Skeletal muscle tissue (tissue), 4 donors: ENCODE data around the gene CDK5RAP2. TPM values are rescaled to one million over a fixed set of nuclear protein-coding genes. Genes with fewer than 3 reads are reported as not detected.
"Not testable (repeated sequence)": the region's sequence is repeated elsewhere in the genome, so short reads cannot be mapped to it uniquely, and the experiment has no call there.

ENCODE experiments used
- H3K27ac ChIP-seq: one replicate; pipeline ENCODE4 v1.7.0; 2013; ENCODE audit warnings: mild to moderate bottlenecking, low read depth, low read length, inconsistent platforms
- H3K27me3 ChIP-seq, 3 donors: one replicate each; pipeline ENCODE4 v1.7.0; 2013; ENCODE audit warnings: low read length in 3 of 3; ENCODE audit not compliant: control insufficient read depth in 3 of 3, insufficient read depth in 3 of 3
- H3K36me3 ChIP-seq, 3 donors: one replicate each; pipeline ENCODE4 v1.7.0; 2013; ENCODE audit warnings: low read length in 3 of 3; ENCODE audit not compliant: control insufficient read depth in 3 of 3, insufficient read depth in 3 of 3
- H3K4me1 ChIP-seq, 3 donors: one replicate each; pipeline ENCODE4 v1.7.0; 2013; ENCODE audit warnings: low read length in 3 of 3, mild to moderate bottlenecking in 3 of 3; ENCODE audit not compliant: control insufficient read depth in 3 of 3, insufficient read depth in 3 of 3
- H3K4me3 ChIP-seq, 3 donors: one replicate each; pipeline ENCODE4 v1.7.0; 2013; ENCODE audit warnings: low read length in 3 of 3
- H3K9ac ChIP-seq, 3 donors: one replicate each; pipeline ENCODE4 v1.7.0; 2013; ENCODE audit warnings: low read length in 3 of 3, mild to moderate bottlenecking in 3 of 3, moderate library complexity in 2 of 3, low read depth in 1 of 3
- H3K9me3 ChIP-seq, 3 donors: one replicate each; pipeline ENCODE4 v1.7.0; 2013; ENCODE audit warnings: low read length in 3 of 3; ENCODE audit not compliant: control insufficient read depth in 3 of 3
- total RNA-seq: library from RNA; depleted of rRNA; stranded (reverse); fragments of >200 nt; gene quantifications from one replicate; pipeline ENCODE4 v1.2.3, GENCODE V29; 2014
- donor health status: Osteomylitis.

Gene CDK5RAP2
- total RNA-seq, 1 donor from 2014 or later, result 38.1 TPM

DNA sequence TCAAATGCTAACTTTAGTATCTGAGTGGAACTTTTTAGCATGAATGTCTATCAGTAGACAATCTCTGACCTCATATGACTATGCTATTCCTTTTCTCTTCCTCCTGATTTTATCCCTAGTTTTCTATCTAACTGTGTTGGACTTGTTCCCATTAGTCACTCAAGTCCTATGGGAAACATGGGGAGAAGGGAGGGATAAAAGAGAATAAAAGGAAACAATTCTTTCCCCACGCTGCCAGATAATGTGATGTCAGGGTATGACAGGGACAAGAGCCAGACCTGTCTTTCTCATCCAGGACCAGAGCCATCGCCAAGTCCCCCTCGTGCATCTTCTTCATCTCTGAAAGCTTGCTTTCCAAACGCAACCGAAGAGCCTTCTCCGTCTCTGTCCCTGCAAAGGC, 43.9 kb downstream of the CDK5RAP2 start:
- Histone ChIP-seq H3K9ac (no peak overlapping the region), H3K27ac (no peak overlapping the region), H3K9me3 (no peaks in the 10 kb centered on the region), H3K36me3 (peaks cover 9 to 38% (median 33%) of the 10 kb centered on the region in 3 donors), H3K4me1 (peaks cover 13 to 22% (median 13%) of the 10 kb centered on the region in 3 donors), H3K4me3 (no peak overlapping the region), H3K27me3 (no peaks in the 10 kb centered on the region)

DNA sequence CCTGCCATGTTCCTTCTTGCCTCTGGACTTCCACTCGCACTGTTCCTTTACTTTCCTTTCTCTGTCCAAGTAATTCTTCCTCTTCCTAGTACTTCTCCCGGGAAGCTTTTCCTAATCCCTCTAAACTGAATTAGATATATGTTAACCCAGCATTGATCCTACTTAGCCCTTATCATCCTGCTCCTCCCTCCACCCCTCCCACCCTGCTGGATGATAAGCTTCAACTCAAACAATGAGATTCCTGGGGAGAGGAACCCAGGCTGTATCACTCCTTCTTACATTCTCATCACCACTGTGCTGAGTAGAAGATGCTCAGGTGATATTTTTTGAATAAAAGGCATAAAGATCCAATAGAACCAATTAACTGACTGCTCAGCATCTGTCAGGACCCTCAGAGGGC, 45.7 kb downstream of the CDK5RAP2 start:
- Histone ChIP-seq H3K9ac (no peak overlapping the region), H3K36me3 (peaks cover 11 to 42% (median 39%) of the 10 kb centered on the region in 3 donors), H3K9me3 (no peaks in the 10 kb centered on the region)

DNA sequence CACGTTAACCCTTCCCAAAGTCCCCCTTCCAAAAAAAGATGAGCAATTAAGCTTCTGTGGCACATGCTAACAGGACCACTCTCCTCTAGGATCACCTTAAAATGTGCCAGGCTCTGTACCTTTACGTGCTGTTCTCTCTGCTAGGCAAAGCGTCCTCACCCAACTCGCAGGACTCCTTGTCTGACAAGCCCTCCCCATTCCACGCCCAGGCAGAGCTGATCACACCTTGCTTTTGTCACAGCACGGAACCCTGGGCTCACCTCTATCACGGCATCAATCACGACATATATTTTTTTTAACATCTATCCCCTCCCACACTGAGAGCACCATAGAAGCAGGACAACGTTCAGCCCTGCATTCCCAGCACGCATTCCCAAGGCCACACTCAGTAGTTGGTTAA, 47.1 kb downstream of the CDK5RAP2 start:
- Histone ChIP-seq H3K9ac (peak overlapping the region in 2 of 3 donors; percentile 10 to 48), H3K27me3 (no peaks in the 10 kb centered on the region), H3K27ac (peak overlapping the region; percentile 77), H3K9me3 (no peaks in the 10 kb centered on the region), H3K36me3 (peaks cover 25 to 51% (median 44%) of the 10 kb centered on the region in 3 donors), H3K4me1 (peaks cover 13 to 22% (median 13%) of the 10 kb centered on the region in 3 donors), H3K4me3 (no peak overlapping the region)

More for the DNA sequence above, 45.7 kb downstream of the CDK5RAP2 start:
- H3K4me1 ChIP-seq, result peaks cover 13 to 22% (median 13%) of the 10 kb centered on the region in 3 donors
- no peak overlapping the region for H3K27ac ChIP-seq
- no peak overlapping the region for H3K4me3 ChIP-seq
- no peaks in the 10 kb centered on the region for H3K27me3 ChIP-seq

DNA sequence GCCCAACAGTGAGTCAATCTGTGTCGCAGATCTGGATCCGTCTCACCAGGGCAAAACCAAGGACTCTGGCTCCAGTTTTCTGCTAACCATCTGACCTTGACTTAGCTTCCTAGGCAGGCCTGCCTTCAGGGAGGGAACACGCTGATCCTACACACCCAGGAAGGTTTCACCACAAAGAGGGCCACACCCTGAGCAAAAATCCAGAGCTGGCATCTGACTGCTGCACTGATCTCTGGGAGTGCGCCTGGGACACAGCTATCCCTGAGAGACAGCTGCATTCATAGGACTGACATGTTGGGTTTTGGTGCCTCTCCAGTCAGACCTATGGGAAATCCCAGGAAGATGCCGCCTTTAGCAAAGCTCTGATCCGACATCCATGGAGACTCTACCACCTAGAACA, 47.5 kb downstream of the CDK5RAP2 start:
- H3K9ac ChIP-seq, result peak overlapping the region in 2 of 3 donors; percentile 10 to 48
- peaks cover 25 to 52% (median 44%) of the 10 kb centered on the region in 3 donors for H3K36me3 ChIP-seq
- no peak overlapping the region for H3K4me3 ChIP-seq
- peak overlapping the region; percentile 77 for H3K27ac ChIP-seq
- H3K9me3 ChIP-seq, result no peaks in the 10 kb centered on the region
- no peaks in the 10 kb centered on the region for H3K27me3 ChIP-seq
- peaks cover 13 to 22% (median 13%) of the 10 kb centered on the region in 3 donors for H3K4me1 ChIP-seq

DNA sequence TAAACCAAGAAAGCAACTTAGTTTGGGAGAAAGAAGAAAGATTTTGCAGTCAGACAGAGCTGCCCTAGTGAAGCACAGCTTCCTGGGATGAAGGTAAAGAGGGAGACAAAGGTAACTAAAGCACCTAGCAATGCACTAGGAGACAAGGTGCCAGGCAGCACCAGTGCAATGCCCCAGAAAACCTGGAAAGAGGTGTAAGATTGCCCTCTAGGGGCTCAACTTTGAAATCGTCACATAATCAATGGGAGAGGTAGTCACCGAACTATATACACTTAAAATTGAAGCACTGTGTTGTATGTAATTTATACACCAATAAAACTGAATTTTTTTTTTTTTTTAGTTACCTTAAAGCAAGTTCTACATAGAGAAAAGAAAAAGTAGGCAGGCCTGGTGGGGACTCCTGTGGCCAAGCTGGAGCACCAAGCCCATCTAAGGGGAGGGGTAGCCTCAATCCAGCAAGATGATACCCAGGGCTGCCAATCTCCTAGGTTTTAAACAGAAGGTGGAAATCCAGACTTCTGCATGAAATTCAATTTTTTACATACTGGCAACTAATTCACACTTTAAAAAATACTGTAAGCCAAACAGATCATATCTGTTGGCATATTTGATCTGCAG, 48.2 kb downstream of the CDK5RAP2 start:
- Histone ChIP-seq H3K9ac (no peak overlapping the region), H3K36me3 (peaks cover 30 to 53% (median 45%) of the 10 kb centered on the region in 3 donors), H3K27me3 (no peaks in the 10 kb centered on the region), H3K27ac (peak overlapping the region; percentile 77), H3K4me1 (peaks cover 13 to 22% (median 13%) of the 10 kb centered on the region in 3 donors), H3K9me3 (no peaks in the 10 kb centered on the region), H3K4me3 (no peak overlapping the region)

DNA sequence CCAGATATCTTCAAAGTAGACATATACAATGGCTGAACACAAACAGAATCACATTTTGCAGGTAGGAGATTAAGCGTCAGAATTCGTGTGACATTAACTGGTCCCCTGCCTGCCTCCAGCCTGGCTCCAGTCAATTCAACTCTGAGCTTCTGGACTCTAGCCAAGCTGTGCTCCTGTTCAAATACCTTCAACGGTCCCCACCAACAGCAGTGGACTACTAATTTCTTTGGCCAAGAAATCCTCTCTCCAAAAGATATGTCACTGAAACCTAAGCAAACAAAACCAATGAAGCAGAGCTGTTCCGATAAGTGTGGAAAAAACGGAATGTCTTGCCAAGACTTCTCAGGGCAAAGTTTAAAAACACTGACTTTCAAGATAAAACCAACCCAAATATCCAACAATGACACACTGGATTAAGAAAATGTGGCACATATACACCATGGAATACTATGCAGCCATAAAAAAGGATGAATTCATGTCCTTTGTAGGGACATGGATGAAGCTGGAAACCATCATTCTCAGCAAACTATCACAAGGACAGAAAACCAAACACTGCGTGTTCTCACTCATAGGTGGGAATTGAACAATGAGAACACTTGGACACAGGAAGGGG, 49.6 kb downstream of the CDK5RAP2 start:
- H3K36me3 ChIP-seq, result peaks cover 44 to 55% (median 52%) of the 10 kb centered on the region in 3 donors
- H3K9me3 ChIP-seq, H3K27ac ChIP-seq, H3K9ac ChIP-seq, H3K27me3 ChIP-seq, H3K4me3 ChIP-seq: not testable (repeated sequence)
- H3K4me1 ChIP-seq, result peaks cover 13 to 22% (median 13%) of the 10 kb centered on the region in 3 donors

DNA sequence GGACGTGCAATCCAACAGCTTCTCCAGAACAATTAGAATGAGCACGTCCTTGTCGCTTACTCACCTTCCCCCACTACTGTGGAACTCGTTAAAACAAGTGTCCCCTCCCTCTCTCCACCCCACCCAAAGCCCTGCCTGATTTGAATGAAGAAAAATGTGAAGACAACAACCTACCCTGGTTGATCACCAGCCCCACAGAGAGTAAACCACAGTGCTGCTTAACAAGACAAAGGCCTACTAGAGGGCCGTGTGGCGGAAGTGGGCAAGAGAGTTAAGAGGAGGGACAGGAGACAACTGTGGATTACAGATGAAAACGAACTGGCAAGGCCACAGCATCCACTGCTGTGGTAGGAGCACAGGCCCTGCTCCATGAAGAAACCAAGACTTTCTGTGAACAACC, 51.1 kb downstream of the CDK5RAP2 start:
- peaks cover 13 to 18% (median 13%) of the 10 kb centered on the region in 3 donors for H3K4me1 ChIP-seq
- no peak overlapping the region for H3K4me3 ChIP-seq
- no peak overlapping the region for H3K27ac ChIP-seq
- no peaks in the 10 kb centered on the region for H3K27me3 ChIP-seq
- H3K36me3 ChIP-seq, result peaks cover 47 to 58% (median 56%) of the 10 kb centered on the region in 3 donors
- no peaks in the 10 kb centered on the region for H3K9me3 ChIP-seq
- no peak overlapping the region for H3K9ac ChIP-seq

DNA sequence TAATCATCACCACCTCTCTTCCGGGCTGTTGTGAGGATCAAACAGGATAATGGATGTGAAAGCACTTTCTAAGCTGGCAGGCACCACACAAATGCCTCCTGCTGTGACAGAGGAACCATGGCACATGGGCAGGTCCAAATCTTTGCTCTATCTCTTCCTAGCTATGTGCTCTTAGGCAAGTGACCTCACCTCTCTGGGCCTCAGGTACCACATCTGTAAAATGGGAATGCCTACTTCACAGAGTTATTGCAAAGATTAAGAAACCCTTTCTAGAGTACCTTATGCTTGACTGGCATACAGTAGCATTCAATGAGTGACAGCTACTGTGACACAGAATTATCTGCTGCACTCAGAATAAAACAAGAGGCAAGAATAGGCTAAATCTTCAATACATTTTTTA, 51.6 kb downstream of the CDK5RAP2 start:
- H3K36me3 ChIP-seq, result peaks cover 47 to 58% (median 56%) of the 10 kb centered on the region in 3 donors
- H3K9ac ChIP-seq, result no peak overlapping the region

DNA sequence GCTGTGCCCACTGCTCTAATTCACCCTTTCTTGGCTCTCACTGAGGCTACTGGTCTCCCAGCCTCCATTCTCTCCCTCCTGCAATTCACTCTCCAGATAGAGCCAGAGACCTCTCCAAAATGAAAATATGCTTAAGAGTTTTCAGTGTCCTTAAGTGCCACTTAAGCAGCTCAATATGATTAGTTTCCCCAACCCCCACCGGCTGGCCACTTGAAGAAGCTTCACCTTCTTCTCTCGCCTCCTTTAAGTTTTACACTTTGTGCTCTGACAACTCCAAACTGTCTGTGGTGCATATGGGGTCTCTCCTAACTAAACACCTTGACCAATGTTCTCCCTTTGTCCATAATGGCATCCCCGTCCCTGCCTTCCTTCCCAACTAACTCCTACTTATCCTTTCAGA, 53.4 kb downstream of the CDK5RAP2 start:
- H3K36me3 ChIP-seq, result peaks cover 50 to 64% (median 56%) of the 10 kb centered on the region in 3 donors

More for the DNA sequence above, 51.6 kb downstream of the CDK5RAP2 start:
- H3K4me3 ChIP-seq, result no peak overlapping the region
- peaks cover 13 to 16% (median 13%) of the 10 kb centered on the region in 3 donors for H3K4me1 ChIP-seq
- H3K27me3 ChIP-seq, result no peaks in the 10 kb centered on the region
- H3K9me3 ChIP-seq, result no peaks in the 10 kb centered on the region
- no peak overlapping the region for H3K27ac ChIP-seq

DNA sequence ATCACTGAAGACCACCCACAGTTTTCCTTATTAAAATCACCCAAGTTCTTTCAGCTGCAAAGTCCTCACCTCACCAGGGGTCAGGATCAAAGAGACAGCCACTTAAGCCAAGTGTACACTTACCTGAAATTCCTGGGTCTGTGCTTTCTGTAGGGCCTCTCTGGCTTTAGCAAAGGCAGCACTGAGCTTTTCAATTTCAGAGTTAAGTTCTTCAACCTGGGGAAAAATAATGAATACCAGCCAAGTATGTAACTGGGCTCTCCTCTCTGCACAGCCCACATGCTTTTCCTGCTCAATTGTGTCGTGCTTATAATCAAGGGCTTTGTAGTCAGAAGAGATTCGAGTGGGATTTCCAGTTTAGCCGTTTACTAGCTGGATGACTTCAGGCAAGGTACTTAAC, 55.1 kb downstream of the CDK5RAP2 start:
- no peak overlapping the region for H3K4me3 ChIP-seq
- H3K4me1 ChIP-seq, result no peaks in the 10 kb centered on the region
- no peak overlapping the region for H3K9ac ChIP-seq
- H3K27me3 ChIP-seq, result no peaks in the 10 kb centered on the region
- peaks cover 50 to 62% (median 50%) of the 10 kb centered on the region in 3 donors for H3K36me3 ChIP-seq
- no peak overlapping the region for H3K27ac ChIP-seq
- no peaks in the 10 kb centered on the region for H3K9me3 ChIP-seq

More for the DNA sequence above, 53.4 kb downstream of the CDK5RAP2 start:
- Histone ChIP-seq H3K27ac (no peak overlapping the region), H3K4me3 (no peak overlapping the region), H3K9ac (no peak overlapping the region), H3K27me3 (no peaks in the 10 kb centered on the region), H3K9me3 (no peaks in the 10 kb centered on the region), H3K4me1 (no peaks in the 10 kb centered on the region)
